ENCODE measurements around the gene IMPA2.

DNA sequence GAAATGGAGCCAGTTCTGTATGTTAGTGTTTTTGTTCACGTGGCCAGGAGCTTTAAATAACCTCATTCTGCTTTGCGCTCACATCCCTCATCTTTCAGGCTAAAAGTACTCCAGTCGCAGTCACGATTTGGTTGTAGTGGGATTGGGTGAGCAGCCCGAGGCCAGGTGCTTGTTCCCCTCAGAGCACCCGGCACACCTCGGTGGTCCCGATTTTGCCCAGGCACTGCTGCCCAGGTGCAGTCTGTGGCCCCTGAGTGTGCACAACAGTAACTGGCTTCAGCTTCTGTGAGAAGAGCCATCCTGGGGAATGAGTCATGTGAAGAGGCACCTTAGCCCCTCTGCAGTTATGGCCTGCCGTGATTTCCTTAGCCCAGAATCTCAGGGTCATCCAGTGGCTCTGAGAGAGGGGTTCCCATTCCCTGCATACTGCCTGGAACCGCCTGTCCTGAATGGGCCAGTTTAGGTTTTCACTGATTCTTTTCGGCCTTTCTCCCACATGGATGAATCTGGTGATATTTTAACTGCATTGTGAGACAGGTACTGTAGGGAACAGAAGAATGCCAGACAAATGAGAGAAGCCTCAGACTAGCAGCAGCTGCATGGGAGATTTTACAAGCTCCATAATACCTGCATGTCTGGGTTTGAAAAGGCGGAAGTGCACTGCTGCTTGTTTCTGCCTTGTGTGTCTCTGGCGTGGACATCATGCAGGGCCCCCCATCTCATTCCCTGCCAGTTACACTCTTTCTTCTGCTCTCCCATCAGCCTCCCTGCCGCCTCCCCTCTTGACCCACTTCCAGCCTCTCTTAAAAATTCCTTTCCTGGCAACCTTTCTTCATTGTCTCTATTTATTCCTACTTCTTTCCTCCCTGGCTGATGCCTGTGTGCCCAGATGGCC lies 33.5 kb downstream of the IMPA2 start:
- TF ChIP-seq EZH2 (IDR thresholded peaks at IDR 0.05; ENCODE audit: insufficient read depth, poor library complexity, severe bottlenecking), result no peak
- TF ChIP-seq EZH2phosphoT487 (IDR thresholded peaks at IDR 0.05; ENCODE audit: insufficient read depth, low read depth), result no peak
